NCI-H1417 treated with DMSO at 0.1 percent for 48 hours (cell line): ENCODE measurements around the gene KCNK15.

ENCODE experiments used
- DNase-seq: peaks from one replicate; lab custom pipeline; 2025; lab: John Stamatoyannopoulos, UW

The KCNK15 gene

GRCh38 chr20:44715499-44716308 is 30.0 kb upstream of the KCNK15 start:
- DNase-seq = no peak

- no peak for DNase-seq
These were observed 29.2 kb upstream of the KCNK15 start for GRCh38 chr20:44716309-44717106.

GRCh38 chr20:44717986-44718385 is 27.7 kb upstream of the KCNK15 start:
- DNase-seq = no peak

GRCh38 chr20:44719841-44720240 is 25.8 kb upstream of the KCNK15 start:
- no peak for DNase-seq

GRCh38 chr20:44720621-44720996 is 25.1 kb upstream of the KCNK15 start:
- no peak for DNase-seq

- no peak for DNase-seq
These were observed 24.5 kb upstream of the KCNK15 start for GRCh38 chr20:44720997-44721784.

- no peak for DNase-seq
These were observed 23.9 kb upstream of the KCNK15 start for GRCh38 chr20:44721785-44722054.

- DNase-seq = no peak
These were observed 22.7 kb upstream of the KCNK15 start for GRCh38 chr20:44722990-44723389.

GRCh38 chr20:44723391-44723790 is 22.3 kb upstream of the KCNK15 start:
- no peak for DNase-seq

- DNase-seq = no peak
These were observed 21.8 kb upstream of the KCNK15 start for GRCh38 chr20:44723798-44724362.

- DNase-seq = no peak
These were observed 21.1 kb upstream of the KCNK15 start for GRCh38 chr20:44724423-44725091.

- no peak for DNase-seq
These were observed 19.8 kb upstream of the KCNK15 start for GRCh38 chr20:44725837-44726236.

GRCh38 chr20:44727039-44727438 is 18.6 kb upstream of the KCNK15 start:
- DNase-seq = no peak

GRCh38 chr20:44727651-44728050 is 18.0 kb upstream of the KCNK15 start:
- DNase-seq = no peak

GRCh38 chr20:44728801-44729443 is 16.7 kb upstream of the KCNK15 start:
- peak; percentile 76 for DNase-seq

- DNase-seq = no peak
These were observed 15.2 kb upstream of the KCNK15 start for GRCh38 chr20:44730441-44730840.

- DNase-seq = no peak
These were observed 14.0 kb upstream of the KCNK15 start for GRCh38 chr20:44731657-44732056.

- DNase-seq = no peak
These were observed 13.3 kb upstream of the KCNK15 start for GRCh38 chr20:44732327-44732726.

GRCh38 chr20:44733341-44734069 is 12.2 kb upstream of the KCNK15 start:
- DNase-seq = no peak

GRCh38 chr20:44734938-44735337 is 10.7 kb upstream of the KCNK15 start:
- DNase-seq = no peak

- DNase-seq = no peak
These were observed 9.9 kb upstream of the KCNK15 start for GRCh38 chr20:44735816-44736169.
